LNCAP (cell line): ENCODE measurements around the gene MAP3K4.

Experiments
- TF ChIP-seq, protein P1 (sequence below): fragments of 450-650 bp; IDR thresholded peaks from 2 replicates; pipeline ENCODE4 v1.5.1; 2017; ENCODE audit warnings: mild to moderate bottlenecking

Gene MAP3K4

DNA sequence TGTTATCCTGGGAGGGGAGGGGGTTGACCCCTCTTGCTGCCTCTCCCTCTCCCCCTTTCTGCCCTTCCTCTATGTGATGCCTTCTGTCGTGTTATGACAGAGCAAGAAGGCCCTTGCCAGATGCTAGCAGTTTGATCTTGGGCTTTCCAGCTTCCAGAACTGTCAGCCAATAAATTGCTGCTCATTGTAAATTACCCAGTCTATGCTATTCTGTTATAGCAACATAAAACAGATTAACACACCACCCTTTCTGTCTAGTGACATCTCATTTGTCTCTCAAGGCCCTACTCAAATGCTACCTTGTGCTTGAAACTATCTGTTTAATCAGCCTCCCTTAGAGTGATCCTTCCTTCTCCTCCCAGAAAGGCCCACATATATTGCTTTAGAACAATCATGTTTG is 16.4 kb upstream of the MAP3K4 start:
- TF ChIP-seq, protein P1, sequence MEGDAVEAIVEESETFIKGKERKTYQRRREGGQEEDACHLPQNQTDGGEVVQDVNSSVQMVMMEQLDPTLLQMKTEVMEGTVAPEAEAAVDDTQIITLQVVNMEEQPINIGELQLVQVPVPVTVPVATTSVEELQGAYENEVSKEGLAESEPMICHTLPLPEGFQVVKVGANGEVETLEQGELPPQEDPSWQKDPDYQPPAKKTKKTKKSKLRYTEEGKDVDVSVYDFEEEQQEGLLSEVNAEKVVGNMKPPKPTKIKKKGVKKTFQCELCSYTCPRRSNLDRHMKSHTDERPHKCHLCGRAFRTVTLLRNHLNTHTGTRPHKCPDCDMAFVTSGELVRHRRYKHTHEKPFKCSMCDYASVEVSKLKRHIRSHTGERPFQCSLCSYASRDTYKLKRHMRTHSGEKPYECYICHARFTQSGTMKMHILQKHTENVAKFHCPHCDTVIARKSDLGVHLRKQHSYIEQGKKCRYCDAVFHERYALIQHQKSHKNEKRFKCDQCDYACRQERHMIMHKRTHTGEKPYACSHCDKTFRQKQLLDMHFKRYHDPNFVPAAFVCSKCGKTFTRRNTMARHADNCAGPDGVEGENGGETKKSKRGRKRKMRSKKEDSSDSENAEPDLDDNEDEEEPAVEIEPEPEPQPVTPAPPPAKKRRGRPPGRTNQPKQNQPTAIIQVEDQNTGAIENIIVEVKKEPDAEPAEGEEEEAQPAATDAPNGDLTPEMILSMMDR: no peak

DNA sequence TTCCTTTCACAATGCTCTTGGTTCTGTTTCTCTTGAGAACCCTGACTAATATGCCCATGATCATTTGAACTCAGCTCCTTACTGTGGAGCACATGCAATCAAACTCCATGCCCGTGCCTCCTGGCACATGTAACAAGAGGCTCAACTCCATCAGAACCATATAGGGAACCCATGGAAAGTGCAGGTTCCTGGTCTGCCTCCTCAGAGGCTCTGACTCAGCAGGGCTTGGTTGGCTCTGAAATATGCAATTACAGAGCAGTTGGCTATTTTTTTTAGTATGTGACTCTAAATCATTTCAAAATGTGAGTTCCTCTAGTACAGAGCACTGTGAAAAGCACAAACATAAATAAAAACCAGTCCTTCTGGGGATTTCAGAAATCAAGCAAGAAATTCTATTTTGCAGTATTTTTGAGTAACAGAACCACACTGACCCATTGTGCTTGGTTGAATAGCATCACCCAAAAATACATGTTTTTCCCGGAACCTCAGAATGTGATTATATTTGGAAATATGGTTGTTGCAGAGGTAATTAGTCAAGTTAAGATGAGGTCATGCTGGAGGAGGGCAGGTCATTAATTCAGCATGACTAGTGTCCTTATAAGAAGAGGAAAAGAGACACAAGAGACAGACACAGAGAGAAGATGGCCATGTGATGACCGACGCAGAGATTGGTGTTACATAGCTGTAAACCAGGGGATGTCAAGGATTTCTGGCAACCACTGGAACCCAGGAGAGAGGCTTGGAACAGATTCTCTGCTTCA is 13.2 kb upstream of the MAP3K4 start:
- TF ChIP-seq, protein P1: no peak

DNA sequence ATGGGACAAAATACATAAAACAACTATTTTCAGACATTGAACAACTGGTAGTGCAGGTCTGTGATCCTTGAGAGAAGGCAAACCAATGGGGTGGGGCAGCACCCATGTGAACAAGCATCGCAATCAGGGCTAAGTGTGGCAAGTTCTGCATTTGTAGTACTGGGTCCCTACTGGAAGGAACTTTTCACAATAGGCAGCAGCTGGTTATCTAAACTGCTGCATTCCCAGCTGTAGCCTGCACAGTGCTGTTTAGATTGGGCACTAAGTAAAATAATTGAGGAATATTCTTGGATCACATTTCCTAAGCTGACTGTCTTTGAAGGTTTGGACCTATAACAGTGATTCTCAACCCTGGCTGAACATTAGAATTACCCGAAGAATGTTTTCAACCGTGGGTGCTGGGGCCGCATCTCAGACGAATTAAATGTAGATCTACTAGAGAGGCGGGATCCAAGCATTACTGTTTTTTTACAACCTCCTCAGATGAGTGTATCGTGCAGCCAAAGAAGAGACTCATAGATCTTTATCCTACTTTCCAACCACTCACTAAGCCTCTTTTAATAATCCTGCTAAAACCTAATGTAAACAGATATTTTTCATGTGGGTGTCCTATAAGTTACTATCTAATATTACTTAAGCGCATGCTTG is 12.4 kb upstream of the MAP3K4 start:
- TF ChIP-seq, protein P1: no peak

DNA sequence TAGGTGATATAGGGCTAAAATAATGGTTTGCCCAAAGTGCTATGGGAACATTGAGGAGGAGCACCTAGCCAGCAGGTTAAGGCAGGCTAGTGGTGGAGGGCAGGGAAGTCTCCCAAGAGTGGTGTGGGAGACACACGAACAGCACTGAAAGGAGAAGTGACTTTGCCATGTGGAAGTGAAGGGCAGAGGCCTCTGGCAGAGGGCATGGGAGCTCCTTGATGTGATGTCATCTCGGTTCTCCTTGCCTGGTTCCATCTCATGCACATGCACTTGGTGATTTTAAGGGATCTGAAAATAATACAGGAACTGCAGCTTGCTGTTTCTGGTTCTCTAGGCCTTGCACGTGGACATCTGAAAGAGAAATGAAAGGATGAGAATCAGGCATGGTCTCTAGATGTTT is 4.7 kb upstream of the MAP3K4 start:
- TF ChIP-seq, protein P1: no peak

DNA sequence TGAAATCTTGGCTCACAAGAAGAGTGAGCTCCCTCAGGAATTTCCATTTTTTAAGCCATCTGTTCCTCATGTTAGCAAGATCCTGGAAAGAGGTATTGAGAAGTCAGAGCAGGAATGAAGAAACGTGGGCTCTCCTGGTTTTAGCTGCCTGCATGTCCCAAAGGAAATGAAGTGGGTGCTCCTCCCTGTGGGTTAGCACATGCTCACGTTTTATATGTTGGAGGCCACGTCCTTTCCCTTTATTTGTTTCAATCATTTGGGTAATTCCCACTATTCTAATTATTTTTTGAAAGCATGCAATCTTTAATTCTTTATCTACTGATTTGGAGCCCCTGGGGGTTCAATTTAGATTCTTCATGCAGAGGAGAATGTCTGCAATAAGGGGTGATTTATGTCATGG is 4.3 kb upstream of the MAP3K4 start:
- TF ChIP-seq, protein P1: no peak

DNA sequence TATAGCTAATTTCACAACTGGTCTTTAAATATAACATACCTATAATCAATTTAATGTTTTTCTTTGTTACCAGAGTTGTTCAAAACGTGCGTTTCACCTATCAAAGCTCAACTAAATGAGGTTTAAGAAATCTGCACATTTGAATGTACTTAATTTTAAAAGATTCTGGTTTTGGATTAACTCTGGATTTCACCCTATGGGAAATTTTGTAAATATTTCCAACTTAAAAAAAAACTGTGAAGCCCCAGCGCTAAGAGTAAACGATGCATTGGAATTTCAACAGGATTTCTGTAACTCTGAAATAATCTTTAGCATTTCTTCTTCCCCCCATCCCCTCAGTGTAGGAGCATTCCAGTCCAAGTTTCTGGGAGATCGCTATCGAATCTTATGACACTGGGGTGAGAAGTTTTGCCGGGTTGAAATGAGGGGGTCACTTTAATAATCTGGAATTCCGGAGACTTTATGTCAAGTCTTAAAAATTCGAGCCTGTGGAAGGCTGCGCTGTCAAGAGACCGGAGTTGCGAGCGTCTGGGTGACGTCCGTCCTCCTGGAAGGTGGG is 643 bp upstream of the MAP3K4 start:
- TF ChIP-seq, protein P1: no peak

DNA sequence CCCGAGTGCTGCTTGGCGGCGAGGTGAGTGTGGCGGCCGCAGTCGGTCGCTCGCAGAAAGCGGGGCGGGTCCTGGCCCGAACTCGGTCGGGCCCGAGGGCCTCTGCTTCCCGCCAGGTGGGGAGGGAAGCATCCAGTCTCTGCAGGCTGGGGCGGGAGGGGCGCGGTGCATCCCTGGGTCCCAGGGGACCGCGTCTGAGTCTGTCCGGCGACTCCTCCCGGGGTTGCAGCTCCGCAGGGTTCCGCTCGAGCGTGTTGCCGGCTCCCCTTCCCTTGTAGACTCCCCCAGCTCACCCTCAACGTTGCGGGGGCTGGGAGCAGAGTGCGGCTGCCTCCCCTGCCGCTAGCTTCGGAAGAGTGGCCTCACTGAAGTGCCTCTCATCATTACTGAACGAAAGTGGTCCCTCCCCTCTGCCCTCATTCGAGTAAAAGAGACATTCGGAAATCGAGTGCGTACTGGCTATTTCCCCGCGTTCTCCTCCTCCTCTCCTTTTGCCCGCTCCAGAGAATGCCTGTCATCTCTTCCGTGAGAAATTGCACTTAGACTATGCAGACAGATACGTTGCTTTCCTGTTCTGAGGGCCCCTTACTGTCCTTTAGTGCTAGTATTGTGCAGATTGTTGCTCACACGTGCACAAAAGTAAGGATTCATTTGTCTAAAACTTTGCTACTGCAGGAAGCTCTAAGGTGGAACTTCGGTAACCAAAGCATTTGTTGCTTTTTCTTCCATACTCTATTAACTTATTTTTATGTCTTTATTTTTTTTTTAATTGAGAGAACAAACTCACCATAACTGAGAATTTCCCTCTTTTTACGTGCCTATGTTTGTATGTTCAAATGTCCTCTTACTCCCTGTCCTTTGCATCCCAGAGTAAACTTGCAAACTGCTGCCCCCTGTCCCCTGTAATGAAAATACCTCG is 751 bp downstream of the MAP3K4 start:
- TF ChIP-seq, protein P1: peak; percentile 78
